ENCODE data around the gene GYPC.
"Not testable (repeated sequence)": the region's sequence is repeated elsewhere in the genome, so short reads cannot be mapped to it uniquely, and the experiment has no call there.

GYPC gene, protein sequence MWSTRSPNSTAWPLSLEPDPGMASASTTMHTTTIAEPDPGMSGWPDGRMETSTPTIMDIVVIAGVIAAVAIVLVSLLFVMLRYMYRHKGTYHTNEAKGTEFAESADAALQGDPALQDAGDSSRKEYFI

DNA sequence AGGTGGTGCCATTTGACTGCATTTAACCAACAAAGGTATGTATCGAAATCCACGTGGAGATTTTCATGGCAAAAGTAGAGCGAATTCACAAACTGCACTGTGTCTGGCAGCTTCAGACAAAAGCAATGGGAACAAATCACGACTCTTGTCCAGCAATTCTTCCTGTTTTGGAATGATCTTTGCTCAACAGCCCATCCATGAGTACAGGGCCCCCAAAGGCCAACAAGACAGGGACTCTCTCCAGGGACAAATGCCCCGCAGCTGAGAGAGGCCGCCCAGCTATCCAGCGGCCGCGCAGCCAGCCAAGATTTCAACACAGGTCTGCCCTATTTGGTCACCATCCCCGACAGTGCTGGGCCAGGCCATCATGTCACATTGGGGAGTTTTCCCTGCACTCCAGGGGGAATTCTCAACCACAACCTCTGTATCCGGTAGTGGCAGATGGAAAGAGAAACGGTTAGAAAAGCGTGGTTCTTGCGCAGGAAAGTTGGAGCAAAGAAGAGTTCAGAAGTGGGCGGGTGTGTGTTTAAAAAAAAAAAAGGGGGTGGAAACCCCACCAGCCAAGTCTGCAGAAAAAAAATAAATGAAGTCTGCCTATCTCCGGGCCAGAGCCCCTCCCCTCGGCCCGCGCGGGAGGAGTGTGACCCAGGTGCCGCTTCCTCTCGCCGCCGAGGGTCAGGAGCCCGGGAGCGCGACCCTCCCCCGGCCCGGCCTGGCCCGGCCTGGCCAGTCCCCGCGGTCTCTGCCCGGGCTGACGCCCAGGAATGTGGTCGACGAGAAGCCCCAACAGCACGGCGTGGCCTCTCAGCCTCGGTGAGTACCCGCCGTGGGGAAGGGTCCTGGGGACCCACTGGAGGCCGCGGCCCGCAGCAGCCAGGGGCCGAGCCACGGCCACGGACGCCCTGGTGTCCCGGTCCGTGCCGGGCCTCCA, at the start of gene GYPC:
Gene GYPC (plus strand): TSS at position 659 of the 931 bp plus-strand sequence. CDS start 106 bp downstream, at position 765.
- peak; percentile 67 for DNase-seq

GRCh38 chr2:126614524-126615227, 41.3 kb upstream of the GYPC start:
- DNase-seq, result no peak

GRCh38 chr2:126616606-126617069, 39.3 kb upstream of the GYPC start:
- no peak for DNase-seq

DNA sequence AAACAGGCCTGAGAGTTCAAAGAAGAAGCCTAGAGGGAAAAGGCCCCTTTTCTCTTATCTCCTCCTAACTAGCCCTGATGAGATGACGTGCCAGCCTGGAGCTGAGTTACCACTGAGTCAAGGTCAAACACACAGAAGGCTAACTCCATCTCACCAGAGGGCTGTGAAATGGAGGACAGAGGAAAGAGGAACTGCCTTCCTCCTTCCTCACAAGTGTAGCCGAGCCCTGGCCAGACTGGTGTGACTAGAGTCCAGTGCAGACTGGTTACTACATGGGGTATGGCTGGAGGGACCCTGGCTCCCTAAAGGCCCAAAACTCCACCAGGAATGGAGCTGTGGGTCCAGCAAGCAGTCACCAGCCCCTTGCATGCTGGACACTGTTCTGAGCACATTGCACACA, 35.7 kb upstream of the GYPC start:
- DNase-seq, result no peak

GRCh38 chr2:126623000-126623399, 33.0 kb upstream of the GYPC start:
- no peak for DNase-seq

- no peak for DNase-seq
These were observed 28.3 kb upstream of the GYPC start for GRCh38 chr2:126627643-126628042.

GRCh38 chr2:126634273-126634861, 21.6 kb upstream of the GYPC start:
- peak; percentile 43 for DNase-seq

DNA sequence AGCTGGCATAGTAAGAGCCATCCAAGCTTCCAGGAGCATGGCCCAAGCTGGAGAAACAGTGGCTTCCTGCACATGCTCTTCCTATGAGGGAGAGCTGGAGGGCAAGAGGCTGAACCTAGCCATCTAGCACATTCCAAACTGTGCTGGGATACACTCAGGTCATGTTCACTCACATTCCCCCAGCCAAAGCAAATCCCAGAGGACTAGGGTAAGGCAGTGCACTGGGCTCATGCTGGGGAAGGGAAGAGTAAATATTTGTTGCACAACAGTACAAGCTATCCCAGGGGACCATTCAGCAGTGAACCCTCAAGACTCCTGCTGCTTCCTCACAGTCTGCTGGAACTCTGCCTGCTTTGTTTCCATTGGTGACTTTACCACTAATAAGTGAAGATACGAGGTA, 20.7 kb upstream of the GYPC start:
- no peak for DNase-seq

GRCh38 chr2:126635736-126636135, 20.2 kb upstream of the GYPC start:
- DNase-seq, result no peak

GRCh38 chr2:126637386-126637785, 18.6 kb upstream of the GYPC start:
- no peak for DNase-seq

GRCh38 chr2:126638746-126639145, 17.2 kb upstream of the GYPC start:
- DNase-seq, result no peak

GRCh38 chr2:126639276-126639675, 16.7 kb upstream of the GYPC start:
- DNase-seq, result no peak

- not testable (repeated sequence) for DNase-seq
These were observed 14.7 kb upstream of the GYPC start for GRCh38 chr2:126641294-126641693.

DNA sequence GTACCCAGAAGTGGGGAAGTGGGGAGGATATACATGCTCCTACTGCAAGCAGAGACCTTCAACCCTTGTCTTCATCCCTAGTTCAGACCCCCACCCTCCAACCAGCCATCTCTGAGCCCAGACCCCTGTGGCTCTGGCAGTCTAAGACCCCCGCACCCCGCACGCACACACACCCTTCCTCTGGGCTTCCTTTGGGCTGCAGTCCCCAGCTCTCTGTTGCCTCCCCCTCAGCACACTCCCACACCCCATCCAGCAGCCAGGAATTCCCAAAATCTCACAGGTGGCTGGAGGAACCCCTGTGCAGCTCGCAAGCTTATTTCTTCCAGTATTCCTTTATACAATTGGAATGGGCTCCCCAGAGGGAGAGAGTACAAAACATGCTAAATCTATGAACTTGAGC, 13.9 kb upstream of the GYPC start:
- no peak for DNase-seq

DNA sequence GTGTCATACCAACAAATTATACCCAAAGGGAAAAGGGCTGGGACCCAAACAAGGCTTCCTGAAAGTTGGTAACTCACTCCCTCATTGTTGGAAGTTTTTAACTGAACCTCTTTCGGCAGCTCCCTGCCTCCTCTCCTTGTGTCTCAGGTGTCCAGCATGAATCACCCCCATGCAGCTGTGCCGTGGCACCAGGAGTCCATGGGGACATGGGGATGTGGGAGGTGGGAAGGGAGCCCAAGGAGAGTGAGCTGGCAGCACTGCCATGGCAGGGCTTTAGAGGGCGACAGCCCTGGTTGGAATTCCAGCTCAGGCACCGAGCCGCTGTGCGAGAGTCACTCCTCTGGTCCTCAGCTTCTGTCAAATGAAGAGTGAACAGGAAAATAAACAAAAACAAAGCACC, 12.5 kb upstream of the GYPC start:
- no peak for DNase-seq

GRCh38 chr2:126643972-126644371, 12.0 kb upstream of the GYPC start:
- DNase-seq, result no peak

DNA sequence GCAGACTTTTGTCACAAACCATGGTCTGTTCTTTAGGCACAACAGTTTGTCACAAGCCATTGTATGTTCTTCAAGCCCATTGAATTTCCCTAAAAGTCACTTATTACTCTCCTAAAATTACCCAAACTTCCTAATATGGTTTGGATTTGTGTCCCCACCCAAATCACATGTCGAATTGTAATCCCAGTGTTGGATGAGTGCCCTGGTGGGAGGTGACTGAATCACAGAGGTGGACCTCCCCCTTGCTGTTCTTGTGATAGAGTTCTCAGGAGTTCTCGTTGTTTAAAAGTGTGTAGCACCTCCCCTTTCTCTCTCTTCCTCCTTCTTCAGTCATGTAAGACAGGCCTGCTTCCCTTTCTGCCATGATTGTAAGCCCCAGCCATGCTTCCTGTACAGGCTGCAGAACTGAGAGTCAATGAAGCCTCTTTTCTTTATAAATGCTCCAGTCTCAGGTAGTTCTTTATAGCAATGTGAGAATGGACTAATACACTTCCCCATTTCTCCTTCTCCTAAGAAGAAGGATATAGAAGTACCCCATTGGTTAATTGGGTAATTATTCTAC, 11.2 kb upstream of the GYPC start:
- peak; percentile 49 for DNase-seq

- DNase-seq, result no peak
These were observed 10.7 kb upstream of the GYPC start for GRCh38 chr2:126645211-126645618.

DNA sequence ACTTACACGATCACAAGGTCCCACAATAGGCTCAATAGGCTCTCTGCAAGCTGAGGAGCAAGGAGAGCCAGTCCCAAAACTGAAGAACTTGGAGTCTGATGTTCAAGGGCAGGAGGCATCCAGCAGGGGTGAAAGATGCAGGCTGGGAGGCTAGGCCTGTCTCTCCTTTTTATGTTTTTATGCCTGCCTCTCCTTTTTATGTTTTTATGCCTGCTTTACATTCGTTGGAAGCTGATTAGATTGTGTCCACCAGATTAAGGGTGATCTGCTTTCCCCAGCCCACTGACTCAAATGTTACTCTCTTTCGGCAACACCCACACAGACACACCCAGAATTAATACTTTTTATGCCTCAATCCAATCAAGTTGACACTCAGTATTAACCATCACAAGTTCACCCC, 9.9 kb upstream of the GYPC start:
- DNase-seq, result no peak

- not testable (repeated sequence) for DNase-seq
These were observed 8.1 kb upstream of the GYPC start for GRCh38 chr2:126647714-126648344.

- DNase-seq, result not testable (repeated sequence)
These were observed 7.6 kb upstream of the GYPC start for GRCh38 chr2:126648345-126648786.

GRCh38 chr2:126649101-126649500, 6.9 kb upstream of the GYPC start:
- DNase-seq, result no peak
